Stimulated activated CD4-positive, alpha-beta T cell treated with anti-CD3 and anti-CD28 coated beads, Interleukin-4, amount 100 ng/mL, for 24 hours (primary cell): ENCODE data around the gene CX3CL1.
"Not testable (repeated sequence)": the region's sequence is repeated elsewhere in the genome, so short reads cannot be mapped to it uniquely, and the experiment has no call there.

Experiments used
- DNase-seq: peaks from one replicate; pipeline ENCODE4 v3.0.0-alpha.2; 2020

CX3CL1 gene

DNA sequence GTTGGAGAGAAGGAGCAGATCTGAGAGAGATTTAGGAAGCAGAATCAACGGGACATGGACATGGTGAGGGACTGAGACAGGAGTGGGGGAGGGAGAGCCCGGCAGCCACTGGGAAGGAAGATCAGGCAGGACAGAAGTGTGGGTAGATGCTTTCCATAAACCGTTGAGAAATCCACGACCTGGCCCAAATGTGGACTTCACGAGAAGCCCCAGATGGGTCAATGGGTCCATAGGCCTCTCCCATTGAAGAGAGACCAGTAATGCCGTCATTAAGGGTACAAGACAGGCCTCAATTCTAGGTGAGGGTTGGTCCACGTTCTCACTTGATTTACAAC lies 14.2 kb upstream of the CX3CL1 start:
- DNase-seq = no peak

DNA sequence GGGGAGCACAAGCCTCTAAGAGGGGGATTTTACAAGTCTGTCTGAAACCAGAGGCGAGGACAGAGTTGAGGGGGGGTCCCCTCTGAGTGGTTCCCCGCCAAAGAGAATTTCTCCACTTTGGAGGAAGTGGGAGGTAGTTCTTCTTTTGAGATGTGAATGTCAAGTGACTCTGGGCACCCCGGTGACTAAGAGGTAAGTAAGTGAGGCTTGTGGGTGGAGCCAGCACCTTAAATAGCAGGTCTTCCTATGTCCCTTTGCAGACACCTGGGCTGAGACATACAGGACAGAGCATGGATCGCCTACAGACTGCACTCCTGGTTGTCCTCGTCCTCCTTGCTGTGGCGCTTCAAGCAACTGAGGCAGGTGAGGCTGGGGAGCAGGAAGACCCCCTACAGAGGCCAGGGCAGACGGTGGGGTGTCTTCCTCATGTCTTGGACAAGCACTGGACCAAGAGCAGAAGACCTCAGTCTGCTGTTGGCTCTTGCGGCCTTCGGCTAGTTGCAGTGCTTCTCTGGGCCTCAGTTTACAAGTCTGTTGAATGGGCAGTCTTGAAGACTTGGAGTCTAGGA lies 13.7 kb upstream of the CX3CL1 start, which contains the start of gene CCL22:
TSS of gene CCL22 (plus strand) at position 257 of the 569 bp plus-strand sequence. CDS start at position 291, 34 bp downstream.
- no peak for DNase-seq

DNA sequence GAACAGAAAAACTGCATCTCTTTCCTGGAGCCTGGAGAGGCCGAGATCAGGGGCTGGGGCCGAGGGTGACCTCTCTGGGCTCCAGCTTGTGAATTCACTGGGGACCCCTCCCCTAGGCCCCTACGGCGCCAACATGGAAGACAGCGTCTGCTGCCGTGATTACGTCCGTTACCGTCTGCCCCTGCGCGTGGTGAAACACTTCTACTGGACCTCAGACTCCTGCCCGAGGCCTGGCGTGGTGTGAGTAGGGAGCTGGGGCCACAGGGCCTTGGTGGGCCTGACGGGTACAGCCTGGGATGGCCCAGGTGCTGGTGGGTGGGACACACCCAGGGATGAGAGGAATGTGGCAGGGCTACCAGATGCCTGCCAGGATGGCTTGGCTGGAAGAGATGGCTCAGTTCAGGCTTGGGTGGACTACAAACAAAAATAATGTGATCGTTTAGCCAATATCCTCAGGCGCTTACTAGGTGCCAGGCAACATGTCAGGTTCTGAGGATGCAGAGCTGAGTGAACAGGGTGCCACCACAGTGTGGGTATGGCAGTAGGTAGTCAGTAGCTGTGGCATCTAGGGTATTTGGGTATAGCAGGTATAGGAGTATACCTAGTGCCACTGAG lies 11.9 kb upstream of the CX3CL1 start:
- DNase-seq = no peak

DNA sequence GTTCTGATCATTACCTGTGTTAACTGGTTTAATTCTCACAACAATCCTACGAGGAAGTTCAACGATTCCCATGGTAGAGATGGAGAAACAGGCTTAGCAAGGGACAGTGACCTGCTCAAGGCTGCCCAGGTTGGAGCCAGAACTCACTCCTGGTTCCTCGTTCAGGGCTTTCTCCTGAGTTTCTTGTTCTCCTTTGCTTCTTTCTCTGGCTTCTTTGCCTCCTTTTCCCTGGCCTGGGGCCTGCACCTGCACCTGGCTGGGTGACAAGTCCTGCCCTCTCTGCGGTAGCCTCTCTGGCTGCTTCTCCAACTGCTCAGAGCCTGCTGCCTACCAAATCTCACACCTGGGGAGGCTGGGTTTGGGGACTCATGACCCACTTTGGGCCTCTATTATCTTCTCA lies 10.9 kb upstream of the CX3CL1 start:
- DNase-seq = no peak

DNA sequence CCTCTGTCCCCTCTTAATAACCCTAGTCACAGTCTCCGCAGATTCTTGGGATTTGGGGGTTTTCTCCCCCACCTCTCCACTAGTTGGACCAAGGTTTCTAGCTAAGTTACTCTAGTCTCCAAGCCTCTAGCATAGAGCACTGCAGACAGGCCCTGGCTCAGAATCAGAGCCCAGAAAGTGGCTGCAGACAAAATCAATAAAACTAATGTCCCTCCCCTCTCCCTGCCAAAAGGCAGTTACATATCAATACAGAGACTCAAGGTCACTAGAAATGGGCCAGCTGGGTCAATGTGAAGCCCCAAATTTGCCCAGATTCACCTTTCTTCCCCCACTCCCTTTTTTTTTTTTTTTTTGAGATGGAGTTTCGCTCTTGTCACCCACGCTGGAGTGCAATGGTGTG lies 8.1 kb upstream of the CX3CL1 start:
- DNase-seq = no peak

DNA sequence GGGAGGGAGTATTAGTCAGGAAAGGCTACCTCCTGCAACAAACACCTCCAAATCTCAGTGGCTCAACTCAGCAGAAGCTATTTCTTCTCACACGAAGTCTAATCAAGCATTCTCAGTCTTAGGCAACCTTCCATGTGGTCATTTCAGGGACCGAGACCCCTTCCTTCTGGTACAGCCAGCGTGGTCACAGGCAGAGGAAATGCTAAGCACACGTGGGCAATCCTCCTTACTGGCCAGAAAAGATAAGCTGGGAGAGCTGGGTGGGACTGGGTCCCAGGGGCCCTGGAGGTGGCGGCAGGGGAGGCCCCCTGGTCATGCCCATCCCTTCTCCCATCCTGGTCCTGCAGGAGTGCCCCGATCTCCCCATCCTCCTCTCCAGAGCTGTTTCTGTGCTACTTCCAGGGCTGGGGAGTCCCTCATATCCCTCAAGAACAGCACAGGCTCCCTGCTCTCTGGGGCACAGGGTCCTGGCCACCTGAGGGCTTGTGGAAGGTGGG lies 5.7 kb upstream of the CX3CL1 start:
- DNase-seq = no peak

DNA sequence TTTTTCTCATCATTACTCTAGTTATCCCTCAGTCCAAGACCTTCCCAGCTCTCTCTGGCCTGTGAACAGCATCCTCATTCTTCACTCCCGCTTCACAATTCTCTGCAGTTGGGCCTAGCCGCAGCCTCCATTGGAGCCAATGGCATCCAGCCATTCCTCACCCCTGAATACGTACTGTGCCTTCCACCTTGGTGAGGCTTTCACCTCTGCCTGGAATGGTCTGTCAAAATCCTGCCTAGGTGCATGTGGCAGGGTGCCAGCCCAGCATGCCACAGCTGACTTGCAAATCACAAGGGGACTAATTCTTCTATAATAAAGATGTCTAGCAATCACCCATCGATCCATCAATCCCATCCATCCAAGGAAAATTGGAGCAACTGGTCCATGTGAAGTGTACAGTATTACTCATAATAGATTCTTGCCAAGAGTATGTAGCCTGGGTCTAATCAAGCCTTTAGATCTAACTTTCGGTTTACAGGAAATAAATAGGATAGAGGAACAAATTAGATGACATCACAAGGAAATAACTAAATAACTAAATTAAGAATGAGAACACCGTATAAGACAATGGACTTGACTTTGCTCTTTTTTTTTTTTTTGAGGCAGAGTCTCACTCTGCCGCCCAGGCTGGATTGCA lies 5.1 kb upstream of the CX3CL1 start:
- DNase-seq = no peak

DNA sequence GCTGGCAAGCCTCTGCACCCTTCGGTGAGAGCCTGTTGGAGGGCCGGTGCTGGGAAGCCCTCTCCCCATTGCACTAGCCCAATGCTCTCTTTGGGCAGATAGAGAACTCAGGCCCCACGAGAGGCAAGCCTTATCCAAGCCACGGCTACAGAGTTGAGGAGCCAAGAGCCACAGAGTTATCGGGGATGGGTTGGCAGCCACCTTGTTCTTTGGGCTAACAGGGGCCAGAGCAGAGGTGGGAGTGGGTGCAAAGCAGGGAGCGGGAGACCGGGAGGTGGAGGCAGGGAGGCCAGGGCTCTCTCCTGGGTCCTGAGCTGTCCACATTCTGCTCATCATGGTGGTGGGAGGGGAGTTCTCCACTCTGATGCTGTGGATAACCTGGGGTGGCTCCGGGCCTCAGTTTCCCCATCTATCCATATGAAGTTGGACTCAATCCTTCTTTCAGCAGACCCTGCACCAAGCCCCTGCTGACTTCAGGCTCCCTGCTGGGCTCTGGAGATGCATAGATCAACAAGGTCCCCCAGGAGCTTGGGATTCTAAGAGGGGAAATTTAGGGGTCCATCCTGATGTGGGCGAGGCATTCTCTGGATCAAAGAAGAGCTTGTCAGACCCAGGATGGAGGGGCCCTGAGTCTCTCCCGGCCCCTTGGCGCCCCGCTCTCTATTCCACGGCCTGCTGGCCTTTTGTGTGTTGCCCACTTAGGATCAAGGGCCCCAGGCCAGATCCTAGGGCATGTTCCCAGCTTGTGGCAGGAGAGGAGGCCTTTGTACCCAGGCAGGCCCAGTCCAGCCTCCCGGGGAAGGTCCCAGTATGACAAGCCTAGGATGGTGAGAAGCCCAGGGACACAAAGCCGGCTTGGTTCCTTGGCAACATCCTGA lies 557 bp upstream of the CX3CL1 start:
- DNase-seq = no peak

DNA sequence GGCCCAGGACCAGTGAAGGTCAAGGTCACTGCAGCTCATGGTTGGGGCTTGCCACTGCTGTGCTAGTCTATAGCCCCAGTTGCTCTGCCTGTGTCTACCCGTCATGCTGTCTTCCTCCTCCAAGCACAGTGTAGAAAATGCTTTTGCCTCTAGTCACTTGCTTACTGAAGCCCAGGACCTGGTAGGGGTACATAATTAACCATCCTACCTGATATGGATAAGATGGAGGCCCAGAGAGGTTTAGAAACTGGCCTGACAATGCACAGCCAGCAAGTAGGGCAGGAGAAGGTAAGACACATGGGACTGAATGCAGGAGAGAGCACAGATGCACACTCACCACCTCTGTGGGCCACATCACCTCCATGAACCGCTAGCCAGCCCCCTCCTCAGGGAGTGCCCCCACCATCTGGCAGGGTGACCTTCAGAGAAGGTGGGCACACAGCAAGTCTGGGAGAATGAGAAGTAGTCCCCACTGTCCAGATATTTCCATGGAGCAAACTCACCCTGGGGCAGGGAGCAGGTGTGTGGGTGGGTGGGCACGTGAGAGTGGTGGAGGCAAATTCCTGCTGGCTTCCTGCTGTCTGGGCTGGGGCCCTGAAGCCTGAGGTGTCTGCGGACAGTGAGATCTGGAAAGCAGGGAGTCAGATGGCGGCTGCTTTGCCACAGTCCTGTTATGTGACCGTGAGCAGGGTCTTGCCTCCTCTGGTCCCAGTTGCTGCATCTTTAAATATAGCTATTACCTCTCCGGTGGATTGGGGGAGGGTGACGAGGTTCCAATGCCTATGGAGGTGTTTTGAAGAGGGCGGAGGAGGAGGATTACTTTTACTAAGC lies 1.0 kb downstream of the CX3CL1 start:
- DNase-seq = no peak

DNA sequence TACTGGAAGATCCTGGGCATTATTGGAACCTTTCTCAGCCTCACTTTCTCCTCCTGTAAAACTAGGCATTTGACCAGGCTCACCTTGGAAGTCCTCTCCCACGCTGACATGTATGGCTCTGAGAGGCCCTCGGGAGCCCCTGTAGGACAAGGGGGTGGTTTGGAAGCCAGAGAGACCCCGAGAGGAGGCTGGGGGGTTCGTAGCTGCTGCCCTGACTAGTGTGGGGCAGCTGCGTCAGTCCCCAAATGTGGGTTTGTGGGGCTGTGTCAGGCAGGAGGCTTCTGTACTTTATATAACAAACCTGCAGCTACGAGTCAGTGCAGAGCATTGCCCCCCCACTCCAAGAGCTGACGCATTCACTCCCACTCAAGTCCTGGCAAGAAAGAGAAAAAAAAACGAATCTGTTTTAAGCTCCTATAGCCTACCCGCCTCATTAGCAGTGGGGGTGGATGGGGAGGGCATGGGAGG lies 1.8 kb downstream of the CX3CL1 start:
- no peak for DNase-seq

DNA sequence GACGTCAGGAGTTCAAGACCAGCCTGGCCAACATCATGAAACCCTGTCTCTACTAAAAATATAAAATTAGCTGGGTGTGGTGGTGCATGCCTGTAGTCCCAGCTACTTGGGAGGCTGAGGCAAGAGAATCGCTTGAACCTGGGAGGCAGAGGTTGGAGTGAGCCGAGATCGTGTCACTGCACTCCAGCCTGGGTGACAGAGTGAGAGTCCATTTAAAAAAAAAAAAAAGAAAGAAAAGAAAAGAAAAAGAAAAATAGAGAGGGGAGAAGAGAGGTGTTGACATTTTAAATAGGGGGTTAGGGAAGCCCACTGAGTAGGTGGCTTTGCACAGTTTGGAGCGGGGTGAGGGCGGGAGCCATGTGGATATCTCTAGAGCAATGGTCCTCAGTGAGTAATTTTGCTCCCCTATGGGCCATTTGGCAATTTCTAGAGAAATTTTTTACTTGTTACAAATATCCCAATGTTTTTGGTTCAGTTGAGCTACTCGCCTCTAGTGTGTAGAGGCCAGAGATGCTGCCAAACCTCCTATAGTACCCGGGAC lies 2.7 kb downstream of the CX3CL1 start:
- not testable (repeated sequence) for DNase-seq

DNA sequence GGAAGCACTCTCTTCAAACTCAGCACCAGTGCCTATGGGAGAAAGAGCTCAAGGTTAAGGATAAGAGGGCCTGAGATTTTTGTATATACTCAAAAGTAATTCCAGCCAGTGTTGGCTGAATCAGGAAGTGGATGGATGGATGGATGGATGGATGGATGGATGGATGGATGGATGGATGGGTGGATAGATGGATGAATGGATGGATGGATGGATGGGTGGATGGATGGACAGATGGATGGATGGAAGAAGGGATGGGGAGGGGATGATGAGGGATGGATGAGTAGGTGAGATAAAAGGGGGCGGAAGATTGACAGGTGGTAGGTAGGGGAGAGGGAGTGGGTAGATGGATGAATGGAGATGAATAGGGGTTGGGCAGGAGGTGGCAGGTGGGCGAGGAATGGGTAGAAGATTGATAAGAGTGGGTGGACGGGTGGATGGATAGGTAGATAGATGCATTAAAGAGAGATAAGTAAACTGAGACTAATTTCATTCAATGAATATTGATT lies 4.1 kb downstream of the CX3CL1 start:
- no peak for DNase-seq

DNA sequence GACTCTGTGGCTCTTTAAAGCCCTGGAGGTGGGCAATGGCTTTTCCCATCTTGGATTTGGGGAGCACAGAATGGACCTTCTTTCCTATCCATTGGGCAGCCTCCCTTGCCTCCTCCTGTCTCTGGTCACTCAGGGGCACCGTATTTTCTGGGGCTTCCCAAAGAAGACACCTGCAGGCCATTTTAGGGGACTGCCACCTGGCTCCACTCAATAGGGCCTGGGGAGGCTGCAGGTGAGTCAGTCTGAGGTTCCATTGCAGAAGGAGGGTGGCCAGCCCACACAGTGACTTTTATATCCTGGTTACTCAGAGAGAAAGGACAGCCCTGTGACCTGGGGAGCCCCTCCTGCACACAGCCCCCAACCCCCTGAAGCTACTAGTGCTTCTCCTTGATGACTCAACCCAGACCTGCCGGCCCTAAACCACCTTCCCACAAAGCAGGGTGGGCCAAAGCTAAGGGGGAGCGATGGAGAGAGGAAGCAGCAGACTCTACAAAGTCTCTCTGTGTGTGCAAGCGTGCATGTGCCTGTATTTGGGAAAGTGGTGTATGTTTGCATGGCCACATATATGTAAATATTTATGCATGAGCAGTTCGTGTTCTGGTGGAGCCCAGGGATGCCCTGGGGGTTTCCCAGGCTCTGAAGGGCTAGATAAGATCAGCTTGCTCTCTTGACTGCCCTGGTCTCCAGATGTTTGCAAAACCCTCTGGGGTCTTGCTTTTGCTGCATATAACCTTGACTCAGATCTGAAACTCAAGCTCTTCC lies 5.0 kb downstream of the CX3CL1 start:
- DNase-seq = peak; percentile 16

DNA sequence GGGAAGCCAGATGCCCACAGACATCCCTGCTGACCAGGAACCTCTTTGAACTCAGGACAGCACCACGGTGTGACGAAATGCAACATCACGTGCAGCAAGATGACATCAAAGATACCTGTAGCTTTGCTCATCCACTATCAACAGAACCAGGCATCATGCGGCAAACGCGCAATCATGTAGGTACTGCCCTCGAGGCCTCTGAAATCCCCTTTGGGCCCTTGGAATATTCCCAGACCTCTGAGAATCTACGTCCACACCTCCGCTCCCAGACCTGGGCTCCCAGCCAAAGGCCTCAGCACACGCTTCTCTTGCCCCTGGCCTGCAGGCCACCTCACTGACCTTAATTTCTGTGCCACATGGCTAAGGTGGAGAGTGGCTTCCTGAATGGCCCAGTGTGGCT lies 7.3 kb downstream of the CX3CL1 start:
- DNase-seq = no peak

DNA sequence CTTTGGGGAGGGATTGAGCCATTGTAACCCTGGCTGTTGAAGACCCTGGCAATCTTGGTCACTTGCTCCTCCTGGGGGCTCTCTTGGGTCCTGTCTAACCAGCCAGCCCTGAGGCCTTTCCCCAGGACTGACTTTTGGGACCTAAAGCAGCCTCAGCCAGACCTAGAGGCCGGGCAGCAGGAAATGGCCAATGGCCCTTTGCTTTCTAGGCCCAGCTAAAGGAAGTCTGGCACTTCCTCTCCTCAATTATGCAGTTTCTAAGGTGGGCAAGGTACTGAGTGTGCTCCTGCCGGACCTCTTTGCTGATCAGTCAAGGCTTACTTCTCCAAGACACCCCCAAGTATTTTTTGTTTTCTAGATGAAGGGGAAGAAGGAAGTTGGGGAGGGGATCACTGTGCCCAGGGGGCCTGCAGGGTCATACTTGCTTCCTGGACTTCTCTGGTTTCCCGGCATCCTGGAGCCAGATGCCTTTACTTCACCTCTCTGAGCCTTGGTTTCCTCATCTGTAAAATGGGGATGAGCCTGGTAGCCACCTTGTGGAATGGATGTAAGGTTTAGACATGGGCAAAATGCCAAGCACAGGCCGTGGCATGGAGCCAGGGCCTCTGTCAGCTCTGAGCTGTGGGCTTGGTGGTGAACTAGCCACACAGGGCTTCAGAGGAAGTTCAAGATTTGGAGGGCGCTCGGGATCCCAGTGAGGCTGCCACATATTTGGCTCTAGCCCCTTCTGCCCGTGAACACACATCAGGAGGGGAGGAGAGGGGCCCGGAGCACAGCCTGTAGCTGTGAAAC lies 8.6 kb downstream of the CX3CL1 start:
- DNase-seq = no peak

DNA sequence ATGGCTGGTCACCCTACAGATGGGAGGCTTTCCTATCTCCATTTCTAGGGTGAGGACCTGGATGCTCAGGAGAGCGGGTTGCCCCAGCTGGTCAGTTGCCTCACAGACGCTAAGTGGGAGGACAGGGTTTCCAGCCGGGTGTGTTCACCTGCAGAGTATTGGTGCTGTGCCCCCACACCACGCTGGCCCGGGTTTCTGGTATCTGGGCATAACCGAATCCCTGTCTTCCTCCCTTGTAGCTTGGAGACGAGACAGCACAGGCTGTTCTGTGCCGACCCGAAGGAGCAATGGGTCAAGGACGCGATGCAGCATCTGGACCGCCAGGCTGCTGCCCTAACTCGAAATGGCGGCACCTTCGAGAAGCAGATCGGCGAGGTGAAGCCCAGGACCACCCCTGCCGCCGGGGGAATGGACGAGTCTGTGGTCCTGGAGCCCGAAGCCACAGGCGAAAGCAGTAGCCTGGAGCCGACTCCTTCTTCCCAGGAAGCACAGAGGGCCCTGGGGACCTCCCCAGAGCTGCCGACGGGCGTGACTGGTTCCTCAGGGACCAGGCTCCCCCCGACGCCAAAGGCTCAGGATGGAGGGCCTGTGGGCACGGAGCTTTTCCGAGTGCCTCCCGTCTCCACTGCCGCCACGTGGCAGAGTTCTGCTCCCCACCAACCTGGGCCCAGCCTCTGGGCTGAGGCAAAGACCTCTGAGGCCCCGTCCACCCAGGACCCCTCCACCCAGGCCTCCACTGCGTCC lies 9.7 kb downstream of the CX3CL1 start:
- no peak for DNase-seq

DNA sequence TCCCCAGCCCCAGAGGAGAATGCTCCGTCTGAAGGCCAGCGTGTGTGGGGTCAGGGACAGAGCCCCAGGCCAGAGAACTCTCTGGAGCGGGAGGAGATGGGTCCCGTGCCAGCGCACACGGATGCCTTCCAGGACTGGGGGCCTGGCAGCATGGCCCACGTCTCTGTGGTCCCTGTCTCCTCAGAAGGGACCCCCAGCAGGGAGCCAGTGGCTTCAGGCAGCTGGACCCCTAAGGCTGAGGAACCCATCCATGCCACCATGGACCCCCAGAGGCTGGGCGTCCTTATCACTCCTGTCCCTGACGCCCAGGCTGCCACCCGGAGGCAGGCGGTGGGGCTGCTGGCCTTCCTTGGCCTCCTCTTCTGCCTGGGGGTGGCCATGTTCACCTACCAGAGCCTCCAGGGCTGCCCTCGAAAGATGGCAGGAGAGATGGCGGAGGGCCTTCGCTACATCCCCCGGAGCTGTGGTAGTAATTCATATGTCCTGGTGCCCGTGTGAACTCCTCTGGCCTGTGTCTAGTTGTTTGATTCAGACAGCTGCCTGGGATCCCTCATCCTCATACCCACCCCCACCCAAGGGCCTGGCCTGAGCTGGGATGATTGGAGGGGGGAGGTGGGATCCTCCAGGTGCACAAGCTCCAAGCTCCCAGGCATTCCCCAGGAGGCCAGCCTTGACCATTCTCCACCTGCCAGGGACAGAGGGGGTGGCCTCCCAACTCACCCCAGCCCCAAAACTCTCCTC lies 10.4 kb downstream of the CX3CL1 start:
- DNase-seq = no peak
